Mucosa of gallbladder (tissue), 1 donor: ENCODE measurements around the gene THPO. TPM values are rescaled to one million over a fixed set of nuclear protein-coding genes. Genes with fewer than 3 reads are reported as not detected.

ENCODE experiments used
- DNase-seq: peaks from one replicate; pipeline ENCODE4 v3.0.0-alpha.2; 2020; ENCODE audit warnings: low spot score
- total RNA-seq: library from RNA; stranded (reverse); gene quantifications from one replicate; pipeline ENCODE4 v1.2.1, GENCODE V29; 2021
- donor health status: DM: no; HTN: no; CAD: no.

The THPO gene
- total RNA-seq, 1 donor from 2014 or later: 0.29 TPM

- DNase-seq: peak; percentile 97
Observed at GRCh38 chr3:184362668-184363546, 15.1 kb downstream of the THPO start.

DNA sequence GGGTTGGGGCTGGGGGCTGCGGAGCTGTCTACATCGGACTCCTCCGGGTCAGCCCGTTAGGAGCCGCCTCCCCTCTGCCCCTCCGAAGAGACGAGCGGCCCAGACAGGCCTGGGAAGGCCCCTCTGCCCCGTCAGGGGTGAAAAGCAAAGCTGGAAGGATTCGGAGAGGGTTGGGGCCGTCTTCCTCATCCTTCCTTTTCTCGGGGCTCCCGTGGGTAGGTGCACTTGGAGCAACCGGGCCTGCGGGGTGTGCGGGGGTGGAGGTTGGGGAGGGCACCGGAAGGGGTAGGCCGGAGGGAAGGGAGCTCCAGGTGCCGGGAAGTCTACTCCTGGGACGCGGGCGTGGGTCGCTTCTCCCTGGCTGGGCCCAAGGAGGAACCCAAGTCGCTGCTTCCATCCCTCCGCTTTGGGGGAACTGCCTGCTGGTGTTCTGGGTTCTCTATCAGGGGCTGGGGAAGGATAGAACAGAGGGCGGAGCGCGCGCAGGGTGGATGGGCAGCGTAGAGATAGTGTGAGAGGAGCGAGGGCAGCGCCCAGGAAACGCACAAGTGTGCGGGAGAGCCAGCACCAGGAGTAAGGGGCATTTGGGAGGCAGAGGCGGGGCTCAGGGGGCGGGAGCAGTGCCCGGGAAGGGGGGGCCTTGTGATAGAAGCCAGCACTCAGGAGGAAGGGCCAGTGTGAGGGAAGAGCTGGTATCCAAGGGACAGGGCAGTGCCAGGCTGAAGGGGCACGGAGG, 15.9 kb downstream of the THPO start:
- DNase-seq: peak; percentile 76

GRCh38 chr3:184361532-184361931, 16.5 kb downstream of the THPO start, which contains the start of the genes CLCN2 and POLR2H:
Gene CLCN2 (minus strand): TSS chr3:184361605. CDS start chr3:184361479, 126 bp downstream.
Gene POLR2H (plus strand): TSS chr3:184361710. CDS start chr3:184363493, 1,783 bp downstream.
- no peak for DNase-seq

DNA sequence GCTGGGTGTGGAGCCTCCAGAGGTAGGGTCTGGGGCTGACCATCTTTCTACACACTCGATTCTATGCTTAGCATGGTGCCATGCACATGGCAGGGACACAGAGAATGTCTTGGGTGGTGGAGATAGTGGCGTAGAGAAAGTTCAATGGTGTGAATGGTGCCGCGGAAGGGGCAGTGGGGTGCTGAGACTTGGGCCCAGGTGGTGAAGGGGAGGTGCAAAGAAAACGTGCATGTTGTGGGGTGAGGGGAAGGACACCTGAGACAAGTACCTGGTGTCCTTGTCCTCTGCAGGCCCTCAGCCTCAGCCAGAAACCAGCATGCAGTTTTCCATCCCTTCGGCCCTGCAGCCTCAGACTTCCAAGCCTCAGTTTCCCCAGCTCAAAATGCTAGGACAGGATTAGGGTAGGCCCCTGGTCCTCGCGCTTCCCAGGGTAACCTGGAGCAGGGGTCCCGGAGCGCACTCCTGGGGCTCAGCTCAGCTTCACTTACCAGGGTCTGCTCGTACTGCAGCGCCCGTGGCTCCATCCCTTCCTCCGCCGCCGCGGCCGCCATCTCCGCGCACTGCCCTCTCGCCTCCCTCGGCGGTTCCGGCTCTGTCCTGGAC, 17.0 kb downstream of the THPO start:
- no peak for DNase-seq

DNA sequence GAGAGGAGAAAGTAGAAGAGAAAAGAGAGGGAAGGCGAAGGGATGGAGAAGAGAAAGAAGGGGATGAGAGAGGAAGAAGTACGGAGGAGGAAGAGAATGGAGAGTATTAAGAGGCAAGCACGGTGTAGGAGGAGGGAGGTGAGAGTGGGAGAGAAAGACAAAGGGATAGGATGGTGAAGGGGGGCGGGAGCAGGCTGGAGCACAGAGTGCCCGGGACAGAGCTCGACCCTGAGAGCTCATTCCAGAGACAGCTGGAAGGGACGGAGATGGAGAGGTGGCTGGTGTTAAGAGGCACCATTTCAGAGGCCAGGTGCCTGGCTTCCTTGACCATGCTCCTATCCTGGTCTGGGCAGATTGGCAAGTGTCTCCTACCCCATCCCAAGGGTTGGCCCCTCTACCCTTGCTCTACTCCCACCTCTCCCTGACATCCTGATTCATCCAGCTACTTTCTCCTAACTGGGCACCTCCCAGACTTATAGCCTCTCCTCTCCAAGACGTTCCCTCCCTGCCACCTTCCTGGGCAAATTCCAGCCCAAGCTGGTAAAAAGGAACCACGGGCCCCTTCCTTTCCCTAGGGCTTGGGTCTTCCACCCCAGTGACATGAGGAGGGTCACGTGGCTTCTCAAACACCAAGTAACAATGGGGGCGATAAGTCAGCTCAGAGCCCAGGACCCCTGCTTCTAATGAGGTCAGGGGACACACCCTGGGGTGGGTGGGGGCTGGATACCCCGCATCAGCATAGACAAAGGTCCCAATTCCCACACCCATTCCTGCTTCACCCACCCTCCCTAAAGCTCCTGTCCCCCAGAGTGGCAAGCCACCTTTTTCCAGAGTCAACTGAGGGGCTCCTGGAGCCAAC, 17.7 kb downstream of the THPO start:
- no peak for DNase-seq

DNA sequence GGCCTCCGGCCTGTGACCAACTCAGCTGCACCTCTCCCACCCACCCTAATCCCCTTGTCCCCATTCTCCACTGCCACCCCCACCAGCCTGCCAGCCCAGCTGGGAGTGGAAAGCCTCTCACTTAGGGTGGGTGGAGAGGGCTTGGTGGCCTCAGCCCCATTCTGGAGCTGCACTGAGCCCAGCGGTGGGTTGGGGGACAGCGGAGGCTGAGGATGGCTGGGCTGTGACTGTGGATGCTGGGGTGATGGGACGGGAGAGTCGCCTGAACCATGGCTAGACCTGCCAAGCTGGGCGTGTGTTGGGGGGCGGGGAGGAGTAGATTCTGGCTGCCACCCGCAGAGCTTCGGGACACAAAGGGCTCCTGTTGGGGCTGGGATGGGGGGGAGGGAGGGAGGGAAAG, 18.4 kb downstream of the THPO start:
- DNase-seq: no peak

GRCh38 chr3:184358921-184359350, 19.1 kb downstream of the THPO start:
- DNase-seq: no peak

DNA sequence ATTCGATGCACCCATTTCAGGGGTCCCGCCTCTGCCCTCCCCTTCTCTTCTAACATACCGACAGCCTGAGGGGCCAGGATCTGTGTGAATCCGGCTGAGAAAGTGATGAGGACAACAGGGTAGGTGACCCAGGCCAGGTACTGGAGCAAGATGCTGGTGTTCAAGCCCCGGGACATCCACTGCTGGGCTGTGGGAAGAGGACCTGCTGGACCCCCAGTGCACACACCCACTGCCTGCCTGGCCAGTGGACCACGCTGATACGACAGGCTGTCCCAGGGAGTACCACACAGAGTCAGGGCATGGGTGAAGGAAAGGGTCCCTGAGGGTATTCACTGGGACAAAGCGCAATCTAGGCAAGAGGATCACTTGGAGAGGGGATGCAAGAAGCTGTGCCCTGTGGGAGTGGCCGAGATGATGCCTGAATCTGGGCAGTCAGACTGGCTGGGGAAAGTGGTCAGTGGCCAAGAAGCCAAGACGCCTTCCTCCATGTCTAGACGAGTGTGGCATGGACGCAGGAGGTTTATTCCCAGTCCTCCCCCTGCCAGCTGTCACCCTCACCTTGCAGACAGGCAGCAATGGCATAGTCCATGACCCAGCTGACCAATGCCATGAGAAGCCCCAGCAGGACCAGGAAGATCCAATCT, 19.8 kb downstream of the THPO start:
- DNase-seq: no peak

GRCh38 chr3:184357248-184358123, 20.5 kb downstream of the THPO start:
- DNase-seq: no peak

- no peak for DNase-seq
Observed at GRCh38 chr3:184355261-184356040, 22.6 kb downstream of the THPO start.

DNA sequence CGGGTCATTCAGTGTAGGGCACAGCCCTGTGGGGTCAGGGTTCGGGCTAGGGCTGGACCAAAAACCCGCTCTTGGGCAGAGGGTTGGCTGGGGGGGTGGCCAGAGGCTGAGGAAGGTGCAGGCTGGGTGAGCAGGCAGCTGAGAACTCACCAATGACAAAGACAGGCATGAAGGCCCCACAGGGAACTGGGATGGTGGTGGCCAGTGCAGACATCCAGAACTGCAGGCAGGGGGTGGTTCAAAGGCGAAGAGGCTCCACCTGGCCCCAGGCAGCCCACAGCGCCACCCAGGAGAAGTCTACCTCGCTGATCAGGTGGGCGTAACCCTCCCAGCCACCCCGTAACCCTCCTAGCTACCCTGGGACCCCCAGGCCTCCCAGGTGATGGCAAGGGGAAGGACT, 23.3 kb downstream of the THPO start:
- DNase-seq: no peak

DNA sequence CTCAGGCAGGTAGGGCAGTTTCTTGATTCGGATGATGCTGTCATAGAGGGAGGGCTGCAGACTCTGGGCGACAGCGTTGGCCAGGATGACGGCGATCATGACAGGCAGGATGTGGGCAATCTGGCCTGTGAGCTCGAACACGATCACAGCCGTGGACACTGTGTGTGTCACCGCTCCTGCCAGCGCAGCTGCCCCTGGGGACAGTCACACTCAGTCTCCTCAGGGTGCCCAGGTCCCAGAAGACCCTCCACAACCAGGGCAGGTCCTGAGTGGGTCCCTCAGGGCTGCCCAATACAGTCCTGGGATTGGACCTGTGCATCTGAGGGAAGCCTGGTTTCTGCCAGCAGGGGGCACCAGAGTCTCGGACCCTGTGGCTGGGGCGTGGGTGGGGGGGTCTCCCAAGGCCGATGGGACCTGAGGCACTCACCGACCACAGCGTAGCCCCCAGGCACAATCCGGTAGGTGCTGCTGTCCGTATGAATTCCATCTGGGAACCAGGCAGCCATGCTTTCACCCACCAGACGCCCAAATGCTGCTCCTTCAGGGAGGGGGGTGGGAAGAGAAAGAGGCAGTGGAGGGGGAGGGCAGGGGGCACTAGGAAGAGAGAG, 23.8 kb downstream of the THPO start:
- DNase-seq: no peak

GRCh38 chr3:184353546-184353941, 24.5 kb downstream of the THPO start:
- DNase-seq: no peak

DNA sequence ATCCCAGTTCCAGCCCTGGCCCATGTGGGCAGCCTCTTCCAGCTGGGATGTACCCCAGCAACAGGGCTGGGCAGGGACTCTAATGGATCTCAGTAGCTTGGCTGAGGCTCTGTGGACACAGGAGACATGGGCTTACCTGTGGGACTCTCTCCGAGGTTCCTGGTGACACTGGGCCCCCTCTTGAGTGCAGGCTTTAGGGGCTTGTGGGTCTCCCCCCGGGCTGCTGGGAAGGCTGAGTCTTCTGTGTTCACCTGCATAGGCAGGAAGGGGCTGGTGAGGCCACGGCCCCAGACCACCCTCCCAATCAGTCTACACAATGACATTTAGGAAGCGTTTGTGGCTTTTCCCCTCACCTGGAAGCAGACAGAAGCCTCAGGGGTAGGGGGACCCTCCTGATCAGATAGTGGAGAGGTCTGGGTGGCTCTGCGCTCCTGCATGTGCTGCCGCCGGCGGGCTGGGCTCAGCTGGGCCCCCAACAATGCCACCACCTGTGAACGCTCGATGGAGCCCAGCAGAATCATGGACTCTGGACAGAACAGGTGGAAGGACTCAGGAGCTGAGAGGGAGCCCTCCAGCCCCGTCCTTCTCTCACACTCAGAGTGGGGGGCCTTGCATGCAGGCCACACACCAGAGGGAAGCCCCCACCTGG, 25.0 kb downstream of the THPO start:
- no peak for DNase-seq

DNA sequence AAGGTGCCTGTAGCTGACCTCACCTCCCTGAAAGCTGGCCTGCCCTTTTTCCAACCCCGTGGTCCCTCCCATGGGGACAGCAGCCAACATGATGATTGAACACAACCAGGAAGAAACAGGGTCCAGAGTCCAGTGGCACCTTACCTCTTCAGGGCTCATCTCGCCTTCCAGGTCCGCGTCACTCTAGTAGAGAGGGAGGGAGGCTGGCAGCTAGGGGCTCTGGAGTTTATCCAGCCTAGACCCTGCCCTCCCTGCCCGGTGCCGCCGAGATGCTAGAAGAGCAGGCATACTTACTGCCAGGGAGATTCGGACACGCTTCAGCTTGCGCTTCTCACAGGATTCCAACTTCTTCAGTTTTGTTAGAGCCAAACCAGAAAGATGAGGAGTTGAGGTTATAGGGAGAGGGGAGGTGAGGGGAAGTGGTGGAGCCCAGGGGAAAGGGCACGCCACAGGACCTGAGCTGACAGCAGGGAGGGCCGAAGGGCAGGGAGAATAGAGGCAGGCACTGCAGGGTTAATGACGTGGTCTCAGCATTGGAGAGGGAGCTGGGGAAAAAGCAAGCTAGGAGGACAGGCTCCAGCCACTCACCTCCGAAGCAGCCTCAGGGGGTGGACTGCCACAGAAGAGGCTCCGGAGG, 25.7 kb downstream of the THPO start:
- peak; percentile 94 for DNase-seq

GRCh38 chr3:184351511-184352148, 26.4 kb downstream of the THPO start:
- no peak for DNase-seq

DNA sequence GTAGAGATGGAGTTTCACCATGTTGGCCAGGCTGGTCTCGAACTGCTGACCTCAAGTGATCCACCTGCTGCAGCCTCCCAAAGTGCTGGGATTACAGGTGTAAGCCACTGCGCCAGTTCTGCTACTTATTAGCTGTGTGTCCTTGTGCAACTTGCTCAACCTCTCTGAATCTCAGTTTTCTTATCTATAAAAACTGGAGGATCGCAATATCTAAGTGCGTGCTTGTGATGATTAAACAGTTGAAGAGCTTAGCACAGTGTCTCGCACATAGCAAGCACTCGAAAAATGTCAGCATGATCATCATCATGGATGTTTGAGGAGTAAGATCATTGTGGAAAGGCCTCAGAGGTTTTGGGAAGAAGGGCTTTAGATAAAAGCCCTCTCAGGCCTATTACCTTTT, 27.4 kb downstream of the THPO start:
- no peak for DNase-seq
